VCaP (cell line): ENCODE measurements around the gene TBC1D26.
"Not testable (repeated sequence)": the region's sequence is repeated elsewhere in the genome, so short reads cannot be mapped to it uniquely, and the experiment has no call there.

ENCODE experiments used
- H3K27ac ChIP-seq: fragments of 450-650 bp; 2 replicates; pipeline ENCODE4 v1.5.1; 2017
- TF ChIP-seq, protein P1 (sequence below): fragments of 450-650 bp; conservative IDR thresholded peaks from 2 replicates; pipeline ENCODE4 v1.5.1; 2017; ENCODE audit warnings: mild to moderate bottlenecking, moderate library complexity

Gene TBC1D26

GRCh38 chr17:15740570-15741120, 8.6 kb downstream of the TBC1D26 start:
- TF ChIP-seq, protein P1, sequence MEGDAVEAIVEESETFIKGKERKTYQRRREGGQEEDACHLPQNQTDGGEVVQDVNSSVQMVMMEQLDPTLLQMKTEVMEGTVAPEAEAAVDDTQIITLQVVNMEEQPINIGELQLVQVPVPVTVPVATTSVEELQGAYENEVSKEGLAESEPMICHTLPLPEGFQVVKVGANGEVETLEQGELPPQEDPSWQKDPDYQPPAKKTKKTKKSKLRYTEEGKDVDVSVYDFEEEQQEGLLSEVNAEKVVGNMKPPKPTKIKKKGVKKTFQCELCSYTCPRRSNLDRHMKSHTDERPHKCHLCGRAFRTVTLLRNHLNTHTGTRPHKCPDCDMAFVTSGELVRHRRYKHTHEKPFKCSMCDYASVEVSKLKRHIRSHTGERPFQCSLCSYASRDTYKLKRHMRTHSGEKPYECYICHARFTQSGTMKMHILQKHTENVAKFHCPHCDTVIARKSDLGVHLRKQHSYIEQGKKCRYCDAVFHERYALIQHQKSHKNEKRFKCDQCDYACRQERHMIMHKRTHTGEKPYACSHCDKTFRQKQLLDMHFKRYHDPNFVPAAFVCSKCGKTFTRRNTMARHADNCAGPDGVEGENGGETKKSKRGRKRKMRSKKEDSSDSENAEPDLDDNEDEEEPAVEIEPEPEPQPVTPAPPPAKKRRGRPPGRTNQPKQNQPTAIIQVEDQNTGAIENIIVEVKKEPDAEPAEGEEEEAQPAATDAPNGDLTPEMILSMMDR: no peak
- no peak overlapping the region for H3K27ac ChIP-seq

GRCh38 chr17:15741624-15742023, 9.5 kb downstream of the TBC1D26 start:
- TF ChIP-seq, protein P1: no peak
- no peak overlapping the region for H3K27ac ChIP-seq

DNA sequence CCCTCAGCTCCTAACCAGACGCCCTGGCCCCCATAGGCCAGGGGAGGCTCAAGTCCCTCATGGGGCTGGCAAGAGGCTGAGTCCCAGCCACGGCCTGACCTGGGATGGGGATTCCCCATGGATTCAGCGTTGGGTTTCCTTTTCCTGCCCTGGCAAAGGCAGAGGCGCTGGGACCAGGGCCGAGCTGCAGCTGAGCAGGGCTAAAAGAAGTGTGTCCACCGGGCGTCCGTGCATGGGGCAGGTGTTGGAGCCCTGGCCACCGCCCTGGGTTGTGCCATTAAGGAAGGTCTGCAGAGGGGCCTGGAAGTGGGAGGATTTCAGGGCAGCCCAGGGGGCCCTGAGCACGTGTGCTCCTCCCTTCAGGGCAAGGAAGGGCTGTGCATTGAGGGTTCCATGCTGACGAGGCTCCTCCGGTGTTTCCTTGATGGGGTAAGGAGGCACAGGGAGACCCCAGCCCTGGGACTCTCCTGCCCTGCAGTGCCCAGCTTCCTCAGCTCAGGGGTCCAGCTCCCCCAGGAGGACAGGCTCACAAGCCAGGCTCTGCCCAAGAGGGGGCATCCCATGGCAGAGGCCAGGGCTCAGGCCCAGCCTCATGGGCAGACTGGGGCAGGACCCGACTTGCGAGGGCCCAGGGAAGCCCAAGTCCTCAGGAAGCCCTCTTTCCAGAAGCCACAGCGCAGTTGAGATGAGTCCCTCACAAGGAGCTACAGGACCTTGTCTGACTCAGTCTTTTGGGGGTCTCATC, 10.1 kb downstream of the TBC1D26 start:
- H3K27ac ChIP-seq: no peak overlapping the region
- TF ChIP-seq, protein P1: no peak

- TF ChIP-seq, protein P1: no peak
- no peak overlapping the region for H3K27ac ChIP-seq
Measured at GRCh38 chr17:15742921-15743320, 10.8 kb downstream of the TBC1D26 start.

- TF ChIP-seq, protein P1: no peak
- H3K27ac ChIP-seq: no peak overlapping the region
Measured at GRCh38 chr17:15744074-15744676, 12.1 kb downstream of the TBC1D26 start.

DNA sequence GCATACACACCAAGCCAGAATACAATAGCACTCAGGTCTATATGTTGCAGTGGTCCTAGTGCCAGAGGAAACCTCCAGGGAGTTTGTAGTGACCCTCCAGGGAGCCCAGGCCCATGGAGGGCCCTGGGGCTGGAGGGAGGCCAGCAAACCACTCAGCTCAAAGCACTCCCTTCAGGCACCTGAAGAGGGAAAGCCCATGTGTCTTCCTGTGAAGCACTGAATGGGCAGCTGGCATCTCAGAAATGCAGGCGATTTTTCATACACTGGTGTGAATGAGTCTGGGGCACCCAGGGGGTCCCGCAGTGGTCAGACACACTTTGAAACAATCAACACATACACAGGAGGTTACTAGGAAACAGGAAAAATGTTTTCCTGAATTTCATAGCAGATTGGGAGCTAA, 12.8 kb downstream of the TBC1D26 start:
- no peak overlapping the region for H3K27ac ChIP-seq
- TF ChIP-seq, protein P1: no peak

DNA sequence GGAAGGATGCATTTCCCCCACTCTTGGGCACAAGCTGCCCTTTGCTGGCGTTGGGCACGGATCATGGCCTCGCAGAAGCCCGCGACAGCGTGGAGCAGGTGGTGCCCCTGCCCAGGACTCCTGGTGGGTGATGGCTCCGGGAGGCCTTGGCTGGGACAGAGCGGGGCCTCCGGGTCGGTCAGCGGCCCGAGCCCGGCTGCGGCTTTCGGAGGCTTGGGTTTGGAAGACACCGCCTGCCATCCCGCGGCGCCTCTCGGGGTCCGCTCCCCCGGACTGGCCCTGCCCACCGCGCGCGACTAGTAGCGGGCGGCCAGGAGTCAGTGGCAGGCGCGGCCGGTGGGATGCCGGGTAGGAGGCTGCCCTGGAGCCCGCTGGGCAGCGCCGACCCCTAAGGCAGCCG, 17.3 kb downstream of the TBC1D26 start:
- H3K27ac ChIP-seq: not testable (repeated sequence)

- H3K27ac ChIP-seq: not testable (repeated sequence)
Measured at GRCh38 chr17:15768865-15769533, 36.9 kb downstream of the TBC1D26 start.

DNA sequence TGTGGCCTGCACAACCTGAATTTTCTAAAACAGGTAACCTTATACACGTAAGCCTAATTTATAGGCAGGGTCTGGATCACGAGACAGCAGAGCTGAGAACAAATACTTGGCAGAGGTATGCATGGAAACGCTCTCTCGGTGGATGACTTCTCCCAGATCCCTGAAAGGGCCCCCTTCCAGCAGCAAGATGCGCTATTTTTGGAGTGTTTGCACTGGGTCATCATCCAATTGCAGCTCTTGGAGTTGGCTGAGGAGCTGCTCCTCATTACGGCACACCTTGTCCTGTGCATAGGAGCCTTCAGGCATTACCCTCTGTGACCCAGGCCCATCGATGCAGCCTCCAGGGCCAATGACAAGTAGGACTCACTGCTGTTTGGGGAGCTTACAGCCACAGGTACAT, 38.6 kb downstream of the TBC1D26 start:
- not testable (repeated sequence) for H3K27ac ChIP-seq
